Adrenal gland (tissue), 12 donors: ENCODE results near the gene AHNAK. TPM values are rescaled to one million over a fixed set of nuclear protein-coding genes. Genes with fewer than 3 reads are reported as not detected.
"Not testable (repeated sequence)": the region's sequence is repeated elsewhere in the genome, so short reads cannot be mapped to it uniquely, and the experiment has no call there.

Experiments
- DNase-seq, 7 donors: peaks; one replicate each; pipeline ENCODE4 v3.0.0-alpha.2; 2019 to 2020
- H3K27ac ChIP-seq, 5 donors: fragments of 200-600 bp; sonication (generic) in 4 of 5; 1 replicate in 3 of 5; 2 replicates in 2 of 5; pipeline versions ENCODE4 v1.5.1 to v1.8.0; 2016 to 2020; ENCODE audit warnings: mild to moderate bottlenecking in 1 of 5
- H3K27me3 ChIP-seq: fragments of 200-600 bp; 2 replicates; pipeline ENCODE4 v1.8.0; 2021
- H3K36me3 ChIP-seq, 2 donors: fragments of 200-600 bp; replicated peaks in 1 of 2; 1 replicate in 1 of 2; 2 replicates in 1 of 2; pipeline versions ENCODE4 v1.5.1 to v1.8.0; 2018 to 2022
- H3K4me1 ChIP-seq, 2 donors: fragments of 200-600 bp; replicated peaks in 1 of 2; 1 replicate in 1 of 2; 2 replicates in 1 of 2; pipeline versions ENCODE4 v1.5.1 to v1.8.0; 2018 to 2021
- H3K4me3 ChIP-seq, 4 donors: fragments of 200-600 bp; sonication (generic) in 3 of 4; one replicate each; pipeline ENCODE4 v1.5.1; 2016 to 2018
- H3K9me3 ChIP-seq, 3 donors: fragments of 200-600 bp; sonication (generic) in 1 of 3; replicated peaks in 1 of 3; 1 replicate in 2 of 3; 2 replicates in 1 of 3; pipeline versions ENCODE4 v1.5.1 to v1.8.0; 2016 to 2021
- CTCF ChIP-seq, 6 experiments: fragments of 450-650 bp in 4 of 6; fragments of 200-600 bp in 2 of 6; sonication (generic) in 1 of 6; IDR thresholded peaks; 1 replicate in 5 of 6; 2 replicates in 1 of 6; pipeline versions ENCODE4 v1.5.1 to v1.8.0; 2016 to 2021; ENCODE audit warnings: antibody characterized with exemption in 6 of 6, mild to moderate bottlenecking in 2 of 6, moderate library complexity in 1 of 6
- POLR2A ChIP-seq, 2 donors: fragments of 450-650 bp; IDR thresholded peaks; one replicate each; pipeline ENCODE4 v1.6.1; 2017; ENCODE audit warnings: antibody characterized with exemption in 2 of 2, mild to moderate bottlenecking in 2 of 2, moderate library complexity in 1 of 2
- WGBS, 4 donors: extraction: QIAGEN DNeasy Blood & Tissue Kit in 2 of 4; methylation state at CpG; one replicate each; pipeline versions ENCODE4 v1.1.5 to v1.1.7; 2013 to 2017; 5-methylcytosine and 5-hydroxymethylcytosine counted together
- intact Hi-C, 2 donors: fragments of 100-400 bp; cut with DNase I; formaldehyde crosslinking; loops; one replicate each; pipeline versions ENCODE4 v1.14.1 to v1.15.0; 2022 to 2023
- polyA plus RNA-seq, 3 donors: library from polyadenylated mRNA; stranded (reverse); fragments of 200-250 nt in 2 of 3; fragments of 350-450 nt in 1 of 3; fragmentation: Illumina TruSeq in 1 of 3; extraction: RNeasy Lipid Tissue Mini Kit (QIAGEN cat#74804) in 1 of 3; gene quantifications; one replicate each; pipeline ENCODE4 v1.2.3, GENCODE V29; 2013 to 2014
- total RNA-seq, 9 donors: library from RNA; depleted of rRNA in 4 of 9; stranded (reverse); fragments of >200 nt in 4 of 9; fragments of 120-200 nt in 1 of 9; fragmentation: NEBNext Ultra II Directional in 1 of 9; extraction: Animal tissue kit (Norgen Biotek cat#: 25700) in 1 of 9; gene quantifications; one replicate each; pipeline versions ENCODE4 v1.1.0 to v1.2.4, GENCODE V29; 2013 to 2023
- donor health status: healthy with polysubstance abuse.
- donor health status: Bipolar disorder and iron deficiency.
- donor health status: DM: yes; HTN: yes; CAD: no.
- donor health status: DM: no; HTN: no; CAD: no.
- donor health status: DM: no; HTN: no; CAD: no.
- donor health status: DM: yes; HTN: yes; CAD: no.

The AHNAK gene
- total and polyA plus RNA-seq, 12 donors, result 32.0 to 307 (median 175) TPM

- Histone ChIP-seq H3K36me3 (peaks cover 0 to 12% of the 10 kb centered on the region in 2 donors), H3K27ac (peak overlapping the region in 4 of 5 donors; percentile 78 to 96 (median 88)), H3K4me3 (no peak overlapping the region), H3K4me1 (peaks cover 41 to 69% of the 10 kb centered on the region in 2 donors), H3K9me3 (no peaks in the 10 kb centered on the region), H3K27me3 (no peaks in the 10 kb centered on the region)
- TF ChIP-seq CTCF (IDR thresholded peaks at IDR 0.05) (no peak), POLR2A (IDR thresholded peaks at IDR 0.05) (no peak)
- 82 to 86% (median 83%) methylated on average over 6 to 7 of the region's 7 CpGs for WGBS, 4 donors
- intact Hi-C loops, result no loop called here
- DNase-seq, result peak in 1 of 7 donors; percentile 45
Measured at GRCh38 chr11:62554387-62555167, 8.0 kb upstream of the AHNAK start.

- Histone ChIP-seq H3K4me3 (no peak overlapping the region), H3K36me3 (peaks cover 0 to 5% of the 10 kb centered on the region in 2 donors), H3K4me1 (peaks cover 41 to 71% of the 10 kb centered on the region in 2 donors), H3K27me3 (no peaks in the 10 kb centered on the region), H3K27ac (peak overlapping the region; percentile 78 to 96 (median 86)), H3K9me3 (no peaks in the 10 kb centered on the region)
- intact Hi-C loops, result no loop called here
- 40 to 64% (median 52%) methylated on average over 7 to 8 of the region's 8 CpGs for WGBS, 4 donors
- no peak for DNase-seq
- TF ChIP-seq POLR2A (IDR thresholded peaks at IDR 0.05), result no peak
- TF ChIP-seq CTCF (IDR thresholded peaks at IDR 0.05), result no peak
Measured at GRCh38 chr11:62553839-62554361, 7.3 kb upstream of the AHNAK start.

- 2 to 5% (median 4%) methylated on average over 14 to 15 of the region's 15 CpGs for WGBS, 4 donors
- TF ChIP-seq CTCF (IDR thresholded peaks at IDR 0.05) (no peak), POLR2A (IDR thresholded peaks at IDR 0.05) (peak; percentile 33 to 77)
- Histone ChIP-seq H3K27me3 (no peaks in the 10 kb centered on the region), H3K9me3 (no peaks in the 10 kb centered on the region), H3K4me1 (peaks cover 41 to 71% of the 10 kb centered on the region in 2 donors), H3K27ac (peak overlapping the region; percentile 78 to 96 (median 86)), H3K36me3 (no peaks in the 10 kb centered on the region), H3K4me3 (peak overlapping the region in 1 of 4 donors; percentile 10)
- DNase-seq, result peak; percentile 81 to 96 (median 92)
- intact Hi-C loops, result no loop called here
Measured at GRCh38 chr11:62553080-62553838, 6.7 kb upstream of the AHNAK start.

GRCh38 chr11:62552485-62553079, 6.0 kb upstream of the AHNAK start:
- WGBS, 4 donors, result 39 to 47% (median 43%) methylated on average over 4 of the region's 4 CpGs
- TF ChIP-seq POLR2A (IDR thresholded peaks at IDR 0.05) (no peak), CTCF (IDR thresholded peaks at IDR 0.05) (no peak)
- H3K36me3 ChIP-seq, result no peaks in the 10 kb centered on the region
- no peaks in the 10 kb centered on the region for H3K9me3 ChIP-seq
- H3K27me3 ChIP-seq, result no peaks in the 10 kb centered on the region
- peaks cover 44 to 75% of the 10 kb centered on the region in 2 donors for H3K4me1 ChIP-seq
- intact Hi-C loops, result no loop called here
- H3K4me3 ChIP-seq, result peak overlapping the region in 1 of 4 donors; percentile 10
- DNase-seq, result no peak
- peak overlapping the region; percentile 78 to 96 (median 86) for H3K27ac ChIP-seq

GRCh38 chr11:62550478-62550877, 3.9 kb upstream of the AHNAK start:
- H3K36me3 ChIP-seq, H3K9me3 ChIP-seq, H3K27ac ChIP-seq, intact Hi-C loops, DNase-seq, H3K27me3 ChIP-seq, H3K4me3 ChIP-seq: not testable (repeated sequence)
- 81 to 93% (median 89%) methylated on average over 2 of the region's 2 CpGs for WGBS, 4 donors
- H3K4me1 ChIP-seq, result peaks cover 37 to 64% of the 10 kb centered on the region in 2 donors
